PC-3 (cell line): ENCODE measurements around the gene LIPC. TPM values are rescaled to one million over a fixed set of nuclear protein-coding genes. Genes with fewer than 3 reads are reported as not detected.

Source experiments
- ATAC-seq: fragments of 200-7000 bp; cut with Tn5 transposase; 2 replicates; pipeline ENCODE4 v1.9.1; 2020; ENCODE audit warnings: mild to moderate bottlenecking, moderate library complexity
- BruUV-seq: library from RNA; stranded (reverse); fragments of 400-500 nt; replicated peaks from 2 replicates; lab custom pipeline; 2021; lab: Mats Ljungman, UMichigan
- CTCF ChIA-PET: fragments of 300-600 bp; sonication (Branson Sonifier 250); formaldehyde crosslinking; loops from one replicate; lab custom pipeline; 2022; ENCODE audit warnings: antibody characterized with exemption; lab: Charles Lee
- POLR2A ChIA-PET: fragments of 300-600 bp; sonication (Branson Sonifier 250); formaldehyde crosslinking; loops from one replicate; lab custom pipeline; 2022; ENCODE audit warnings: antibody characterized with exemption; ENCODE audit not compliant: unreplicated experiment; lab: Charles Lee
- DNase-seq: peaks from one replicate; pipeline ENCODE4 v3.0.0-alpha.2; 2015
- H2AFZ ChIP-seq: fragments of 300-600 bp; sonication (generic); 2 replicates; pipeline ENCODE4 v1.6.0; 2016; ENCODE audit warnings: antibody characterized with exemption, low read length
- H3F3A ChIP-seq: fragments of 300-600 bp; sonication (generic); one replicate; pipeline ENCODE4 v1.6.0; 2017; ENCODE audit warnings: antibody characterized with exemption, low read length, control low read depth, mild to moderate bottlenecking; ENCODE audit not compliant: unreplicated experiment
- H3K27ac ChIP-seq: fragments of 300-600 bp; sonication (generic); 2 replicates; pipeline ENCODE4 v1.5.1; 2016; ENCODE audit warnings: mild to moderate bottlenecking, low read length
- H3K27me3 ChIP-seq: fragments of 300-600 bp; sonication (generic); 2 replicates; pipeline ENCODE4 v1.6.1; 2016; ENCODE audit warnings: low read length, mixed read lengths
- H3K36me3 ChIP-seq: fragments of 300-600 bp; sonication (generic); 2 replicates; pipeline ENCODE4 v1.6.1; 2016; ENCODE audit warnings: low read depth, mixed run types, low read length, mixed read lengths
- H3K4me1 ChIP-seq: fragments of 300-600 bp; sonication (generic); 2 replicates; pipeline ENCODE4 v1.5.1; 2016; ENCODE audit warnings: low read length; ENCODE audit not compliant: insufficient read depth
- H3K4me2 ChIP-seq: fragments of 300-600 bp; sonication (generic); 2 replicates; pipeline ENCODE4 v1.6.0; 2016; ENCODE audit warnings: low read length
- H3K4me3 ChIP-seq: fragments of 300-600 bp; sonication (generic); 2 replicates; pipeline ENCODE4 v1.5.1; 2016; ENCODE audit warnings: mild to moderate bottlenecking, low read length, mixed read lengths
- H3K79me2 ChIP-seq: fragments of 300-600 bp; sonication (generic); 2 replicates; pipeline ENCODE4 v1.6.1; 2017; ENCODE audit warnings: low read length, mixed read lengths
- H3K9ac ChIP-seq: fragments of 300-600 bp; sonication (generic); 2 replicates; pipeline ENCODE4 v1.6.0; 2016; ENCODE audit warnings: mild to moderate bottlenecking, low read length
- H3K9me2 ChIP-seq: fragments of 300-600 bp; sonication (generic); replicated peaks from 2 replicates; pipeline ENCODE4 v1.6.1; 2016; ENCODE audit warnings: mixed run types, low read length, mixed read lengths
- H3K9me3 ChIP-seq: fragments of 300-600 bp; sonication (generic); 2 replicates; pipeline ENCODE4 v1.6.1; 2016; ENCODE audit warnings: low read length, mixed read lengths
- H4K20me1 ChIP-seq: fragments of 300-600 bp; sonication (generic); 2 replicates; pipeline ENCODE4 v1.6.1; 2016; ENCODE audit warnings: low read length, mixed read lengths
- CTCF ChIP-seq: fragments of 300-600 bp; sonication (generic); conservative IDR thresholded peaks from 2 replicates; pipeline ENCODE4 v1.5.1; 2017; ENCODE audit warnings: antibody characterized with exemption, low read depth, mild to moderate bottlenecking, low read length
- EZH2 ChIP-seq: fragments of 300-600 bp; sonication (generic); IDR thresholded peaks from one replicate; pipeline ENCODE4 v1.6.1; 2017; ENCODE audit warnings: antibody characterized with exemption, mild to moderate bottlenecking, low read length; ENCODE audit not compliant: unreplicated experiment
- EZH2phosphoT487 ChIP-seq: fragments of 300-600 bp; sonication (generic); IDR thresholded peaks from 2 replicates; pipeline ENCODE4 v1.6.1; 2018; ENCODE audit warnings: mild to moderate bottlenecking, antibody characterized with exemption, low read length, borderline replicate concordance
- intact Hi-C: fragments of 100-400 bp; cut with micrococcal nuclease; formaldehyde crosslinking; loops from 2 replicates; pipeline ENCODE4 v1.9.0; 2023
- total RNA-seq: library from RNA; depleted of rRNA; stranded (reverse); fragments of >200 nt; gene quantifications from 2 replicates; pipeline ENCODE4 v1.2.3, GENCODE V29; 2014

The LIPC gene
- total RNA-seq, 1 experiment from 2014 or later = not detected

- intact Hi-C loops = no loop called here
- Histone ChIP-seq H3K4me1 (no peaks in the 10 kb centered on the region), H3K9me3 (no peaks in the 10 kb centered on the region), H3K9ac (no peak overlapping the region), H2AFZ (no peak overlapping the region), H3K27ac (no peak overlapping the region), H3K79me2 (no peaks in the 10 kb centered on the region), H4K20me1 (no peaks in the 10 kb centered on the region), H3K4me3 (no peak overlapping the region), H3K36me3 (no peaks in the 10 kb centered on the region), H3K9me2 (no peaks in the 10 kb centered on the region), H3K4me2 (no peak overlapping the region), H3K27me3 (no peaks in the 10 kb centered on the region), H3F3A (no peaks in the 10 kb centered on the region)
- ChIA-PET POLR2A (no interaction called here), CTCF (no interaction called here)
- BruUV-seq = no TSS peak
- ATAC-seq (no peak), DNase-seq (no peak)
- TF ChIP-seq CTCF (no peak), EZH2 (no peak), EZH2phosphoT487 (no peak)
These were observed 82.0 kb downstream of the LIPC start for GRCh38 chr15:58513726-58514336.

GRCh38 chr15:58515807-58516206 lies 84.0 kb downstream of the LIPC start:
- H4K20me1 ChIP-seq = no peaks in the 10 kb centered on the region
- H2AFZ ChIP-seq = no peak overlapping the region
- H3K9me3 ChIP-seq = no peaks in the 10 kb centered on the region
- no peaks in the 10 kb centered on the region for H3K36me3 ChIP-seq
- no peak overlapping the region for H3K4me3 ChIP-seq
- no peak overlapping the region for H3K27ac ChIP-seq
- H3K4me1 ChIP-seq = peaks cover 4% of the 10 kb centered on the region
- intact Hi-C loops = no loop called here
- H3K9ac ChIP-seq = no peak overlapping the region
- no peak for DNase-seq
- H3K27me3 ChIP-seq = no peaks in the 10 kb centered on the region
- ChIA-PET CTCF (no interaction called here), POLR2A (no interaction called here)
- H3K9me2 ChIP-seq = no peaks in the 10 kb centered on the region
- TF ChIP-seq CTCF = no peak
- TF ChIP-seq EZH2 = no peak
- TF ChIP-seq EZH2phosphoT487 = no peak
- no peaks in the 10 kb centered on the region for H3F3A ChIP-seq
- no peaks in the 10 kb centered on the region for H3K79me2 ChIP-seq
- ATAC-seq = no peak
- no TSS peak for BruUV-seq
- H3K4me2 ChIP-seq = no peak overlapping the region

- Histone ChIP-seq H3K4me3 (no peak overlapping the region), H2AFZ (no peak overlapping the region), H3K79me2 (no peaks in the 10 kb centered on the region), H3K4me1 (peaks cover 16% of the 10 kb centered on the region), H4K20me1 (no peaks in the 10 kb centered on the region), H3K4me2 (no peak overlapping the region), H3K9me2 (no peaks in the 10 kb centered on the region), H3K36me3 (no peaks in the 10 kb centered on the region), H3K9ac (no peak overlapping the region), H3K27ac (no peak overlapping the region), H3K27me3 (no peaks in the 10 kb centered on the region), H3F3A (no peaks in the 10 kb centered on the region), H3K9me3 (no peaks in the 10 kb centered on the region)
- intact Hi-C loops = no loop called here
- DNase-seq (no peak), ATAC-seq (no peak)
- ChIA-PET POLR2A (no interaction called here), CTCF (no interaction called here)
- TF ChIP-seq EZH2 (no peak), EZH2phosphoT487 (no peak), CTCF (no peak; the same call in 1 of the 2 replicates)
- BruUV-seq = no TSS peak
These were observed 85.5 kb downstream of the LIPC start for GRCh38 chr15:58517252-58517681.
